OCI-LY3 (cell line): Measurements from ENCODE around the gene DPH3.

ENCODE experiments used
- EZH2phosphoT487 ChIP-seq: fragments of 200-600 bp; shearing (Covaris generic); IDR thresholded peaks from 2 replicates; pipeline ENCODE4 v1.6.1; 2018; ENCODE audit warnings: antibody characterized with exemption, mixed run types, low read depth
- TF ChIP-seq, protein P1 (sequence below): fragments of 200-600, 300-600 bp; sonication (generic); IDR thresholded peaks from 2 replicates; pipeline ENCODE4 v1.5.1; 2014; ENCODE audit warnings: antibody characterized with exemption, low read length, low read depth

DNA sequence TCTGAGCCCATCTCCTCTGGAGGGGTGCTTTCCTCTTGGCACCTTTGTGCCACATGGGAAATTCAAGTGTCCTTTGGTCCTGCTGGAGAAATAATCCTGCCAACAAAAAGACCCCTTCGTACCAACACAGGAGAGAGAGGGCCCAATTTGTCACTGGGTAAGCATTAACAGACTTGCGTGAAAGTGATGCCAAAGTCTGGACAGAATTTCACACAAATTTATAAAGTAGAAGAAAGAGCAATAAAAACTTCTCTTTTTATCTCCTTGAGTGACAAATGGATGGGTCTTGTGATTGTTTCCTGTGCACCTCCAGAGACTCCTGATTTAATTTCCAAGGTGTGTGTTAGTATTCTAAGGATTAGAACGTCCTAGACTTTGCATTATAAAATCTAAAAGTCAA lies 14.9 kb downstream of the DPH3 start:
- TF ChIP-seq, protein P1, sequence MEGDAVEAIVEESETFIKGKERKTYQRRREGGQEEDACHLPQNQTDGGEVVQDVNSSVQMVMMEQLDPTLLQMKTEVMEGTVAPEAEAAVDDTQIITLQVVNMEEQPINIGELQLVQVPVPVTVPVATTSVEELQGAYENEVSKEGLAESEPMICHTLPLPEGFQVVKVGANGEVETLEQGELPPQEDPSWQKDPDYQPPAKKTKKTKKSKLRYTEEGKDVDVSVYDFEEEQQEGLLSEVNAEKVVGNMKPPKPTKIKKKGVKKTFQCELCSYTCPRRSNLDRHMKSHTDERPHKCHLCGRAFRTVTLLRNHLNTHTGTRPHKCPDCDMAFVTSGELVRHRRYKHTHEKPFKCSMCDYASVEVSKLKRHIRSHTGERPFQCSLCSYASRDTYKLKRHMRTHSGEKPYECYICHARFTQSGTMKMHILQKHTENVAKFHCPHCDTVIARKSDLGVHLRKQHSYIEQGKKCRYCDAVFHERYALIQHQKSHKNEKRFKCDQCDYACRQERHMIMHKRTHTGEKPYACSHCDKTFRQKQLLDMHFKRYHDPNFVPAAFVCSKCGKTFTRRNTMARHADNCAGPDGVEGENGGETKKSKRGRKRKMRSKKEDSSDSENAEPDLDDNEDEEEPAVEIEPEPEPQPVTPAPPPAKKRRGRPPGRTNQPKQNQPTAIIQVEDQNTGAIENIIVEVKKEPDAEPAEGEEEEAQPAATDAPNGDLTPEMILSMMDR = no peak
- TF ChIP-seq EZH2phosphoT487 = no peak
